GM12892 (cell line): Measurements from ENCODE around the gene MYCBPAP.

Source experiments
- POLR2A ChIP-seq: IDR thresholded peaks from 2 replicates; pipeline ENCODE4 v1.6.1; 2011; ENCODE audit warnings: low read depth, low read length, control low read depth
- POLR2AphosphoS5 ChIP-seq: IDR thresholded peaks from 2 replicates; pipeline ENCODE4 v1.6.1; 2011; ENCODE audit warnings: low read depth, low read length, control low read depth
- TAF1 ChIP-seq: IDR thresholded peaks from 2 replicates; pipeline ENCODE4 v1.6.1; 2011; ENCODE audit warnings: low read depth, mild to moderate bottlenecking, control low read depth, low read length, borderline replicate concordance

DNA sequence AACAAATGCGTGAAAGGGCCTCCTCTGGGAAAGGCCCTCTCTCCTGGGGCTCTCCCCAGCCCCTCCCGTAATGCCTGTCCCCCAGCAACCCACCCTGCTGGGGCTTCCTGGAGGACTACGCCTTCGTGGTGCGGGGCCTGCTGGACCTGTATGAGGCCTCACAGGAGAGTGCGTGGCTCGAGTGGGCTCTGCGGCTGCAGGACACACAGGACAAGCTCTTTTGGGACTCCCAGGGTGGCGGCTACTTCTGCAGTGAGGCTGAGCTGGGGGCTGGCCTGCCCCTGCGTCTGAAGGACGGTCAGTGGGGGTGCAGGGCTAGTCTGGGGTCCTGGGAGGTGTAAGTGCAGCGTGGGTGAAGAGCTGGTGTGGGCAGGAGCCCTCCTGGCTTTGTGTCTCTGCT lies 43.6 kb downstream of the MYCBPAP start:
- TF ChIP-seq POLR2A: no peak
- TF ChIP-seq TAF1: no peak
- no peak for TF ChIP-seq POLR2AphosphoS5
